SK-N-SH treated with all-trans-retinoic acid at 6 μM for 48 hours (cell line): Measurements from ENCODE around the gene PRADC1.

Experiments used
- ATAC-seq: fragments of 200-7000 bp; cut with Tn5 transposase; 3 replicates; pipeline ENCODE4 v1.9.1; 2020; ENCODE audit warnings: mild to moderate bottlenecking, moderate library complexity
- ARNTL ChIP-seq: fragments of 450-650 bp; formaldehyde crosslinking; IDR thresholded peaks from 2 replicates; pipeline ENCODE4 v1.5.0; 2020; ENCODE audit warnings: low read depth, mild to moderate bottlenecking, moderate library complexity, borderline replicate concordance
- BACH2 ChIP-seq: fragments of 250-450 bp; sonication (Bioruptor Pico); IDR thresholded peaks from 2 replicates; pipeline ENCODE4 v1.9.0; 2021; ENCODE audit warnings: mild to moderate bottlenecking, borderline replicate concordance
- CREB5 ChIP-seq: fragments of 250-450 bp; sonication (Bioruptor Pico); IDR thresholded peaks from 2 replicates; pipeline ENCODE4 v1.5.1; 2020; ENCODE audit warnings: low read depth, mild to moderate bottlenecking, moderate library complexity
- CSDC2 ChIP-seq: fragments of 250-450 bp; sonication (Bioruptor Pico); IDR thresholded peaks from 2 replicates; pipeline ENCODE4 v1.5.0; 2020; ENCODE audit warnings: mild to moderate bottlenecking, moderate library complexity
- CSRNP3 ChIP-seq: fragments of 250-450 bp; sonication (Bioruptor Pico); IDR thresholded peaks from 2 replicates; pipeline ENCODE4 v1.5.1; 2021; ENCODE audit warnings: mild to moderate bottlenecking, moderate library complexity
- ESRRG ChIP-seq: fragments of 250-450 bp; sonication (Bioruptor Pico); IDR thresholded peaks from 2 replicates; pipeline ENCODE4 v1.6.1; 2021; ENCODE audit warnings: mild to moderate bottlenecking
- GLIS3 ChIP-seq: fragments of 250-450 bp; sonication (Bioruptor Pico); IDR thresholded peaks from 2 replicates; pipeline ENCODE4 v1.5.0; 2020; ENCODE audit warnings: mild to moderate bottlenecking, moderate library complexity
- ISL1 ChIP-seq: fragments of 250-450 bp; sonication (Bioruptor Pico); IDR thresholded peaks from 2 replicates; pipeline ENCODE4 v2.1.2; 2022; ENCODE audit warnings: mild to moderate bottlenecking, moderate library complexity
- OSR1 ChIP-seq: fragments of 250-450 bp; sonication (Bioruptor Pico); IDR thresholded peaks from 2 replicates; pipeline ENCODE4 v1.8.0; 2022; ENCODE audit warnings: moderate library complexity, mild to moderate bottlenecking, inconsistent platforms
- PATZ1 ChIP-seq: fragments of 250-450 bp; sonication (Bioruptor Pico); IDR thresholded peaks from 2 replicates; pipeline ENCODE4 v1.8.0; 2020; ENCODE audit warnings: mild to moderate bottlenecking, moderate library complexity, borderline replicate concordance
- POU6F1 ChIP-seq: fragments of 250-450 bp; sonication (Bioruptor Pico); IDR thresholded peaks from 2 replicates; pipeline ENCODE4 v1.8.0; 2021; ENCODE audit warnings: low read depth, mild to moderate bottlenecking, moderate library complexity, borderline replicate concordance
- SNAI2 ChIP-seq: fragments of 250-450 bp; sonication (Bioruptor Pico); IDR thresholded peaks from 2 replicates; pipeline ENCODE4 v1.5.0; 2020; ENCODE audit warnings: mild to moderate bottlenecking, moderate library complexity
- TCF4 ChIP-seq: fragments of 250-450 bp; sonication (Bioruptor Pico); IDR thresholded peaks from 2 replicates; pipeline ENCODE4 v1.8.0; 2021; ENCODE audit warnings: mild to moderate bottlenecking, moderate library complexity, borderline replicate concordance
- TSHZ2 ChIP-seq: fragments of 250-450 bp; sonication (Bioruptor Pico); IDR thresholded peaks from 2 replicates; pipeline ENCODE4 v1.5.0; 2020; ENCODE audit warnings: mild to moderate bottlenecking, moderate library complexity
- ZC3H10 ChIP-seq: fragments of 250-450 bp; sonication (Bioruptor Pico); IDR thresholded peaks from 2 replicates; pipeline ENCODE4 v1.5.1; 2021; ENCODE audit warnings: mild to moderate bottlenecking, moderate library complexity
- ZFP30 ChIP-seq: fragments of 450-650 bp; formaldehyde crosslinking; IDR thresholded peaks from 2 replicates; pipeline ENCODE4 v1.5.0; 2022; ENCODE audit warnings: mild to moderate bottlenecking, moderate library complexity
- ZNF565 ChIP-seq: fragments of 450-650 bp; formaldehyde crosslinking; conservative IDR thresholded peaks from 2 replicates; pipeline ENCODE4 v1.5.0; 2020; ENCODE audit warnings: low read depth, mild to moderate bottlenecking, moderate library complexity
- ZNF70 ChIP-seq: fragments of 450-650 bp; formaldehyde crosslinking; IDR thresholded peaks from 2 replicates; pipeline ENCODE4 v1.5.0; 2020; ENCODE audit warnings: mild to moderate bottlenecking, moderate library complexity
- ZNF8 ChIP-seq: fragments of 450-650 bp; formaldehyde crosslinking; IDR thresholded peaks from 2 replicates; pipeline ENCODE4 v1.5.0; 2020; ENCODE audit warnings: mild to moderate bottlenecking, moderate library complexity

Gene PRADC1

GRCh38 chr2:73253400-73253799 lies 20.4 kb upstream of the PRADC1 start:
- TF ChIP-seq ARNTL (CRISPR knock-in tag) (no peak), CREB5 (CRISPR knock-in tag) (no peak), TCF4 (no peak), ZNF8 (CRISPR knock-in tag) (no peak), TSHZ2 (CRISPR knock-in tag) (no peak), POU6F1 (CRISPR knock-in tag) (no peak), ZC3H10 (CRISPR knock-in tag) (no peak), ZNF70 (no peak)
- no peak for ATAC-seq

GRCh38 chr2:73252238-73253027 lies 19.4 kb upstream of the PRADC1 start:
- ATAC-seq, result no peak
- no peak for TF ChIP-seq PATZ1 (CRISPR knock-in tag)
- no peak for TF ChIP-seq CREB5 (CRISPR knock-in tag)
- no peak for TF ChIP-seq ZNF70
- TF ChIP-seq GLIS3, result no peak
- no peak for TF ChIP-seq ZC3H10 (CRISPR knock-in tag)
- TF ChIP-seq ZFP30, result no peak
- no peak for TF ChIP-seq ISL1 (CRISPR knock-in tag)
- no peak for TF ChIP-seq TCF4
- TF ChIP-seq ZNF8 (CRISPR knock-in tag), result no peak
- no peak for TF ChIP-seq ZNF565
- TF ChIP-seq OSR1, result no peak
- TF ChIP-seq BACH2 (CRISPR knock-in tag), result no peak
- TF ChIP-seq CSRNP3 (CRISPR knock-in tag), result no peak
- no peak for TF ChIP-seq POU6F1 (CRISPR knock-in tag)
- TF ChIP-seq ESRRG (CRISPR knock-in tag), result no peak
- TF ChIP-seq SNAI2 (CRISPR knock-in tag), result no peak
- TF ChIP-seq CSDC2, result no peak
